ENCODE measurements around the gene GLB1L2. TPM values are rescaled to one million over a fixed set of nuclear protein-coding genes. Genes with fewer than 3 reads are reported as not detected.

GLB1L2 gene
- polyA plus RNA-seq, 1 of the 3 experiments (the other 2 are of a cell fraction): 3.4 TPM

GRCh38 chr11:134332189-134332631, 422 bp downstream of the GLB1L2 start:
- Histone ChIP-seq H3K27ac (ENCODE audit: low read depth in 2 of 2, low read length in 1 of 2) (no peak overlapping the region), H3K9ac (no peak overlapping the region), H3K4me3 (ENCODE audit: low read depth in 2 of 2, low read length in 1 of 2) (peak overlapping the region in 1 of 2 experiments; percentile 53; a peak in 2 of 4 replicates), H3K4me2 (peak overlapping the region; percentile 75), H3K27me3 (ENCODE audit: insufficient read depth) (peaks cover 7% of the 10 kb centered on the region; the same call in 1 of the 2 replicates), H3K9me3 (no peaks in the 10 kb centered on the region), H3K79me2 (ENCODE audit: insufficient read depth) (no peaks in the 10 kb centered on the region), H2AFZ (ENCODE audit: low read depth) (peak overlapping the region; percentile 81; the same call in 1 of the 2 replicates), H3F3A (replicated peaks; ENCODE audit: insufficient read depth) (no peaks in the 10 kb centered on the region), H3K36me3 (replicated peaks in 1 of 2; ENCODE audit: control insufficient read depth in 1 of 2, insufficient read depth in 2 of 2, low read length in 1 of 2) (no peaks in the 10 kb centered on the region), H3K9me2 (no peaks in the 10 kb centered on the region), H4K20me1 (ENCODE audit: insufficient read depth) (no peaks in the 10 kb centered on the region), H3K4me1 (ENCODE audit: control insufficient read depth in 1 of 2, insufficient read depth in 2 of 2, low read depth in 1 of 2, low read length in 1 of 2) (peaks cover 0 to 3% of the 10 kb centered on the region in 2 experiments; a peak in 2 of 4 replicates)
- 0% methylated on average over 1 of the region's 40 CpGs for WGBS (ENCODE audit: low lambda C conversion rate)
- ChIA-PET POLR2A (no interaction called here), CTCF (interaction anchor here (0.7 to 1.6 kb wide), 6 partner anchors 11 to 529 kb away, joined by 3 to 5 read pairs (median 3); no protein-coding TSS in a partner anchor)
- peak; percentile 72 for DNase-seq
- no peak for TF ChIP-seq NRF1 (IDR thresholded peaks at IDR 0.05; ENCODE audit: low read depth, low read length)
- no peak for TF ChIP-seq USF2 (IDR thresholded peaks at IDR 0.05; ENCODE audit: borderline replicate concordance, low read depth, low read length)

- Histone ChIP-seq H3K4me2 (no peak overlapping the region), H4K20me1 (ENCODE audit: insufficient read depth) (no peaks in the 10 kb centered on the region), H3K9ac (no peak overlapping the region), H2AFZ (ENCODE audit: low read depth) (no peak overlapping the region), H3K4me1 (ENCODE audit: control insufficient read depth in 1 of 2, insufficient read depth in 2 of 2, low read depth in 1 of 2, low read length in 1 of 2) (peaks cover 0 to 3% of the 10 kb centered on the region in 2 experiments; a peak in 2 of 4 replicates), H3K36me3 (replicated peaks in 1 of 2; ENCODE audit: control insufficient read depth in 1 of 2, insufficient read depth in 2 of 2, low read length in 1 of 2) (no peaks in the 10 kb centered on the region), H3K27me3 (ENCODE audit: insufficient read depth) (peaks cover 7% of the 10 kb centered on the region; the same call in 1 of the 2 replicates), H3K4me3 (ENCODE audit: low read depth in 2 of 2, low read length in 1 of 2) (no peak overlapping the region; a peak in 1 of 4 replicates), H3F3A (replicated peaks; ENCODE audit: insufficient read depth) (no peaks in the 10 kb centered on the region), H3K79me2 (ENCODE audit: insufficient read depth) (no peaks in the 10 kb centered on the region), H3K27ac (ENCODE audit: low read depth in 2 of 2, low read length in 1 of 2) (no peak overlapping the region), H3K9me3 (no peaks in the 10 kb centered on the region), H3K9me2 (no peaks in the 10 kb centered on the region)
- ChIA-PET POLR2A (no interaction called here), CTCF (interaction anchor here (0.7 to 1.6 kb wide), 4 partner anchors 11 to 383 kb away, joined by 3 to 5 read pairs (median 3); no protein-coding TSS in a partner anchor)
- DNase-seq: no peak
- 94% methylated on average over 7 of the region's 7 CpGs for WGBS (ENCODE audit: low lambda C conversion rate)
- no peak for TF ChIP-seq USF2 (IDR thresholded peaks at IDR 0.05; ENCODE audit: borderline replicate concordance, low read depth, low read length)
- no peak for TF ChIP-seq YY1 (IDR thresholded peaks at IDR 0.05; ENCODE audit: low read depth)
- no peak for TF ChIP-seq EP300 (IDR thresholded peaks at IDR 0.05; ENCODE audit: borderline replicate concordance in 1 of 2, low read depth in 1 of 2, low read length in 1 of 2)
- TF ChIP-seq RCOR1 (IDR thresholded peaks at IDR 0.05; ENCODE audit: low read length): no peak
- TF ChIP-seq MAX (IDR thresholded peaks at IDR 0.05; ENCODE audit: low read depth): no peak
- TF ChIP-seq NRF1 (IDR thresholded peaks at IDR 0.05; ENCODE audit: low read depth, low read length): no peak
- no peak for TF ChIP-seq CHD2 (IDR thresholded peaks at IDR 0.05; ENCODE audit: low read length, partially characterized antibody)
- TF ChIP-seq GATA2 (CRISPR knock-in tag; IDR thresholded peaks at IDR 0.05): no peak
- no peak for TF ChIP-seq MEF2A (IDR thresholded peaks at IDR 0.05; ENCODE audit: borderline replicate concordance, low read depth)
- no peak for TF ChIP-seq TAF1 (IDR thresholded peaks at IDR 0.05; ENCODE audit: borderline replicate concordance, low read depth, low read length)
- no peak for TF ChIP-seq POLR2AphosphoS5 (IDR thresholded peaks at IDR 0.05; ENCODE audit: low read depth, low read length)
- TF ChIP-seq CTCF (IDR thresholded peaks at IDR 0.05): no peak
- TF ChIP-seq ZBTB33 (IDR thresholded peaks at IDR 0.05; ENCODE audit: borderline replicate concordance, low read depth): no peak
These were observed 994 bp downstream of the GLB1L2 start for GRCh38 chr11:134332782-134333181.
